ENCODE results near the gene NME1.

Gene NME1

GRCh38 chr17:51133365-51133764 lies 20.0 kb upstream of the NME1 start:
- TF ChIP-seq FOXM1 (IDR thresholded peaks at IDR 0.05; ENCODE audit: borderline replicate concordance, low read depth) = no peak
- no peak for TF ChIP-seq EGR1 (IDR thresholded peaks at IDR 0.05)
- TF ChIP-seq CEBPB (IDR thresholded peaks at IDR 0.05) = no peak
- TF ChIP-seq TAF1 (IDR thresholded peaks at IDR 0.05; ENCODE audit: low read depth) = no peak
- no peak for TF ChIP-seq NFIC (IDR thresholded peaks at IDR 0.05)
- no peak for TF ChIP-seq CREB1 (IDR thresholded peaks at IDR 0.05; ENCODE audit: low read depth)
- no peak for TF ChIP-seq ZBTB7A (IDR thresholded peaks at IDR 0.05; ENCODE audit: low read depth)
- no peak for TF ChIP-seq TCF12 (IDR thresholded peaks at IDR 0.05; ENCODE audit: low read depth)
- no peak for TF ChIP-seq REST (IDR thresholded peaks at IDR 0.05; ENCODE audit: low read depth)
- no peak for TF ChIP-seq YY1 (IDR thresholded peaks at IDR 0.05; ENCODE audit: low read depth)
- no peak for TF ChIP-seq TEAD4 (IDR thresholded peaks at IDR 0.05)

GRCh38 chr17:51135956-51136355 lies 17.4 kb upstream of the NME1 start:
- no peak for TF ChIP-seq YY1 (IDR thresholded peaks at IDR 0.05; ENCODE audit: low read depth)
- no peak for TF ChIP-seq TAF1 (IDR thresholded peaks at IDR 0.05; ENCODE audit: low read depth)
- TF ChIP-seq EGR1 (IDR thresholded peaks at IDR 0.05) = no peak
- no peak for TF ChIP-seq EP300 (IDR thresholded peaks at IDR 0.05; ENCODE audit: borderline replicate concordance)
- TF ChIP-seq CREB1 (IDR thresholded peaks at IDR 0.05; ENCODE audit: low read depth) = no peak
- TF ChIP-seq REST (IDR thresholded peaks at IDR 0.05; ENCODE audit: low read depth) = no peak
- no peak for TF ChIP-seq ZBTB7A (IDR thresholded peaks at IDR 0.05; ENCODE audit: low read depth)
- no peak for TF ChIP-seq USF1 (IDR thresholded peaks at IDR 0.05)
- TF ChIP-seq RAD21 (IDR thresholded peaks at IDR 0.05; ENCODE audit: low read depth) = no peak
- TF ChIP-seq CEBPB (IDR thresholded peaks at IDR 0.05) = no peak
- no peak for TF ChIP-seq FOXM1 (IDR thresholded peaks at IDR 0.05; ENCODE audit: borderline replicate concordance, low read depth)
- TF ChIP-seq TEAD4 (IDR thresholded peaks at IDR 0.05) = no peak
- no peak for TF ChIP-seq NFIC (IDR thresholded peaks at IDR 0.05)
- no peak for TF ChIP-seq TCF12 (IDR thresholded peaks at IDR 0.05; ENCODE audit: low read depth)
- TF ChIP-seq MAX (IDR thresholded peaks at IDR 0.05) = no peak

- TF ChIP-seq EGR1 (IDR thresholded peaks at IDR 0.05) (no peak), CREB1 (IDR thresholded peaks at IDR 0.05; ENCODE audit: low read depth) (no peak), REST (IDR thresholded peaks at IDR 0.05; ENCODE audit: low read depth) (no peak), TCF12 (IDR thresholded peaks at IDR 0.05; ENCODE audit: low read depth) (no peak), CEBPB (IDR thresholded peaks at IDR 0.05) (no peak), YY1 (IDR thresholded peaks at IDR 0.05; ENCODE audit: low read depth) (no peak), USF1 (IDR thresholded peaks at IDR 0.05) (no peak), FOXM1 (IDR thresholded peaks at IDR 0.05; ENCODE audit: borderline replicate concordance, low read depth) (no peak), MAX (IDR thresholded peaks at IDR 0.05) (no peak), RAD21 (IDR thresholded peaks at IDR 0.05; ENCODE audit: low read depth) (no peak), TEAD4 (IDR thresholded peaks at IDR 0.05) (no peak), ZBTB7A (IDR thresholded peaks at IDR 0.05; ENCODE audit: low read depth) (no peak), EP300 (IDR thresholded peaks at IDR 0.05; ENCODE audit: borderline replicate concordance) (no peak), NFIC (IDR thresholded peaks at IDR 0.05) (no peak)
Measured at GRCh38 chr17:51142597-51142996, 10.8 kb upstream of the NME1 start.

- TF ChIP-seq REST (IDR thresholded peaks at IDR 0.05; ENCODE audit: low read depth) (no peak), TEAD4 (IDR thresholded peaks at IDR 0.05) (no peak), CREB1 (IDR thresholded peaks at IDR 0.05; ENCODE audit: low read depth) (no peak), RAD21 (IDR thresholded peaks at IDR 0.05; ENCODE audit: low read depth) (no peak), TCF12 (IDR thresholded peaks at IDR 0.05; ENCODE audit: low read depth) (no peak), CEBPB (IDR thresholded peaks at IDR 0.05) (no peak), NFIC (IDR thresholded peaks at IDR 0.05) (no peak), EP300 (IDR thresholded peaks at IDR 0.05; ENCODE audit: borderline replicate concordance) (no peak), YY1 (IDR thresholded peaks at IDR 0.05; ENCODE audit: low read depth) (no peak), MAX (IDR thresholded peaks at IDR 0.05) (no peak), ZBTB7A (IDR thresholded peaks at IDR 0.05; ENCODE audit: low read depth) (no peak), USF1 (IDR thresholded peaks at IDR 0.05) (no peak)
Measured at GRCh38 chr17:51144266-51145022, 8.9 kb upstream of the NME1 start.
